ENCODE data around the gene NFASC.

DNA sequence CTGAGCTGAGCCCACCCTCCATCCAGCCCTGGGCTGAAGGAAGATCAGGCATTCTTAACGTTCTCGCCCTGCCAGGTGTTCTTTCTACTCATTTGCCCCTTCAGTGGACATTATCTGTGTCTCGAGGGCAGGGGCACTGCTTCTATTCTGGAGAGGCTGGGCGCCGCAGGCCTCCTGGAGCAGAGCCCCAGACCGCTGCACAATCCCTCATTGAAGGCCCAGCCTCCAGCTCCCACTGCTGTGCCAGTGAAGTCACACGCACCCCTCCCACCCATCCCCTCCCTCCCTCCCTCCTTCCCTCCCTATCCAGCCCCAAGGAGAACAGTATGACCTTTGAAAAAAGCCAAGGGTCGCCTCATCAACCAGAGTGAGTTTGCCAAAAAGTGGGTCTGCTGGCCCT, 76.7 kb downstream of the NFASC start:
- no peak for TF ChIP-seq TAF1 (IDR thresholded peaks at IDR 0.05; ENCODE audit: borderline replicate concordance, insufficient read depth, low read length)
- TF ChIP-seq SIN3A (IDR thresholded peaks at IDR 0.05; ENCODE audit: borderline replicate concordance, insufficient read depth, low read length), result no peak
- TF ChIP-seq, protein P1, sequence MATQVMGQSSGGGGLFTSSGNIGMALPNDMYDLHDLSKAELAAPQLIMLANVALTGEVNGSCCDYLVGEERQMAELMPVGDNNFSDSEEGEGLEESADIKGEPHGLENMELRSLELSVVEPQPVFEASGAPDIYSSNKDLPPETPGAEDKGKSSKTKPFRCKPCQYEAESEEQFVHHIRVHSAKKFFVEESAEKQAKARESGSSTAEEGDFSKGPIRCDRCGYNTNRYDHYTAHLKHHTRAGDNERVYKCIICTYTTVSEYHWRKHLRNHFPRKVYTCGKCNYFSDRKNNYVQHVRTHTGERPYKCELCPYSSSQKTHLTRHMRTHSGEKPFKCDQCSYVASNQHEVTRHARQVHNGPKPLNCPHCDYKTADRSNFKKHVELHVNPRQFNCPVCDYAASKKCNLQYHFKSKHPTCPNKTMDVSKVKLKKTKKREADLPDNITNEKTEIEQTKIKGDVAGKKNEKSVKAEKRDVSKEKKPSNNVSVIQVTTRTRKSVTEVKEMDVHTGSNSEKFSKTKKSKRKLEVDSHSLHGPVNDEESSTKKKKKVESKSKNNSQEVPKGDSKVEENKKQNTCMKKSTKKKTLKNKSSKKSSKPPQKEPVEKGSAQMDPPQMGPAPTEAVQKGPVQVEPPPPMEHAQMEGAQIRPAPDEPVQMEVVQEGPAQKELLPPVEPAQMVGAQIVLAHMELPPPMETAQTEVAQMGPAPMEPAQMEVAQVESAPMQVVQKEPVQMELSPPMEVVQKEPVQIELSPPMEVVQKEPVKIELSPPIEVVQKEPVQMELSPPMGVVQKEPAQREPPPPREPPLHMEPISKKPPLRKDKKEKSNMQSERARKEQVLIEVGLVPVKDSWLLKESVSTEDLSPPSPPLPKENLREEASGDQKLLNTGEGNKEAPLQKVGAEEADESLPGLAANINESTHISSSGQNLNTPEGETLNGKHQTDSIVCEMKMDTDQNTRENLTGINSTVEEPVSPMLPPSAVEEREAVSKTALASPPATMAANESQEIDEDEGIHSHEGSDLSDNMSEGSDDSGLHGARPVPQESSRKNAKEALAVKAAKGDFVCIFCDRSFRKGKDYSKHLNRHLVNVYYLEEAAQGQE (IDR thresholded peaks at IDR 0.05; ENCODE audit: insufficient read depth in 1 of 2, low read depth in 2 of 2, low read length in 2 of 2), result no peak
- no peak for TF ChIP-seq POLR2AphosphoS5 (IDR thresholded peaks at IDR 0.05; ENCODE audit: low read depth, low read length)
